HEK293T (cell line): ENCODE measurements around the gene HOXA3.

Source experiments
- ARNT ChIP-seq: fragments of 450-650 bp; IDR thresholded peaks from 2 replicates; pipeline ENCODE4 v1.6.1; 2017; ENCODE audit warnings: mild to moderate bottlenecking
- BHLHE40 ChIP-seq: fragments of 450-650 bp; IDR thresholded peaks from 2 replicates; pipeline ENCODE4 v1.6.1; 2016; ENCODE audit warnings: mild to moderate bottlenecking, moderate library complexity, borderline replicate concordance
- FOXA1 ChIP-seq: fragments of 450-650 bp; IDR thresholded peaks from 2 replicates; pipeline ENCODE4 v1.6.1; 2016; ENCODE audit warnings: mild to moderate bottlenecking
- FOXK2 ChIP-seq: fragments of 450-650 bp; IDR thresholded peaks from 2 replicates; pipeline ENCODE4 v1.6.1; 2016; ENCODE audit warnings: mild to moderate bottlenecking
- FOXM1 ChIP-seq: fragments of 450-650 bp; IDR thresholded peaks from 2 replicates; pipeline ENCODE4 v1.6.1; 2017; ENCODE audit warnings: mild to moderate bottlenecking, borderline replicate concordance
- L3MBTL2 ChIP-seq: fragments of 450-650 bp; conservative IDR thresholded peaks from 2 replicates; pipeline ENCODE4 v1.6.1; 2016; ENCODE audit warnings: mild to moderate bottlenecking
- LEF1 ChIP-seq: fragments of 450-650 bp; IDR thresholded peaks from 2 replicates; pipeline ENCODE4 v1.6.1; 2017; ENCODE audit warnings: mild to moderate bottlenecking, borderline replicate concordance
- NFRKB ChIP-seq: fragments of 450-650 bp; IDR thresholded peaks from 2 replicates; pipeline ENCODE4 v1.6.1; 2016; ENCODE audit warnings: mild to moderate bottlenecking, moderate library complexity
- SP1 ChIP-seq: fragments of 450-650 bp; IDR thresholded peaks from 2 replicates; pipeline ENCODE4 v1.6.1; 2017
- SUZ12 ChIP-seq: fragments of 450-650 bp; IDR thresholded peaks from 2 replicates; pipeline ENCODE4 v1.6.1; 2016; ENCODE audit warnings: mild to moderate bottlenecking
- TARDBP ChIP-seq: fragments of 450-650 bp; IDR thresholded peaks from 2 replicates; pipeline ENCODE4 v1.6.1; 2016

DNA sequence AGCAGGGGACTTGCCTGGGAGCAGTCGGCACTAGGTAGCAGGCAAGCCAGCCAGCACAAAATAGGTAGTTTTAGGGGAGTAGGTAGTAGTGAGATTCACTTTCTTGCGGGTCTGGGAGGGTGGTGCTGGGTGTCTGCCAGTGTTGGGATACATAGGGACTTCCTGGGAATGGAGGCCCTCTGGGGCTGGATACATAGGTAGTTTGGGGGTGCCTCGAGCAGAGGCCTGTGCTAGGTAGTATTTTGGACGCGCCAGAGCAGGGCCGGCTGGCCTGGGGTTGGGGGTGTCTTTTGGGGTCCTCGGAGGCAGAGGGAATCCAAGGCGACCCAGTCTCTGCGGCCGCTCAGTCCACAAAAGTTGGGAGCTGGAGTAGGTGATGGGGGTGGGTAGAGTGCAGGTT lies 2.0 kb upstream of the HOXA3 start:
- TF ChIP-seq SUZ12 (no peak), ARNT (no peak), FOXM1 (no peak), FOXK2 (no peak), L3MBTL2 (no peak), FOXA1 (no peak), BHLHE40 (no peak), TARDBP (no peak), SP1 (no peak), LEF1 (no peak), NFRKB (no peak)
